ENCODE measurements around the gene TIGD3.
A peak's percentile ranks its signal among the peaks of the same experiment; 100 is the strongest.

TIGD3 gene

DNA sequence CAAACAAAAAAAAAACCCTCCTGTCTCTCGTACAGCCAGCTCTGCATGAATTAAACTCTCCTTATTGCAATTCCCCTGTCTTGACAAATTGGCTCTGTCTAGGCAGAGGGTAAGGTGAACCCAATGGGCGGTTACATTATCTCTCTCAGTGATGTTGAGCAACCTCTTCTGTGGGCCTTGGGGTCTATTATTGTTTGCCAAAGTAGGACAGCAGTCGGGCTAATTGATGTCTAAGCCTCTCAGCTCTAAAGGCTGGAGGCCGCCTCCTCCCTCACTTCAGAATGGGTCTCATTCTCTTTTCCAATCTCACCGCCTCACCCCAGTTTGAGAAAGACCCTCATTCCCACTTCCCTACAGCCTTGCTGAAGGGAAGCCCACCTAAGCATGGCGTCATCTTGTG lies 29.2 kb downstream of the TIGD3 start:
- ChIA-PET CTCF (interaction anchor here (2.4 kb wide), 1 partner anchor 33 kb away, joined by 9 read pairs; no protein-coding TSS in a partner anchor), POLR2A (ENCODE audit: low non-redundant PET) (no interaction called here)
- DNase-seq (ENCODE audit: low spot score): no peak
- TF ChIP-seq, protein P1, sequence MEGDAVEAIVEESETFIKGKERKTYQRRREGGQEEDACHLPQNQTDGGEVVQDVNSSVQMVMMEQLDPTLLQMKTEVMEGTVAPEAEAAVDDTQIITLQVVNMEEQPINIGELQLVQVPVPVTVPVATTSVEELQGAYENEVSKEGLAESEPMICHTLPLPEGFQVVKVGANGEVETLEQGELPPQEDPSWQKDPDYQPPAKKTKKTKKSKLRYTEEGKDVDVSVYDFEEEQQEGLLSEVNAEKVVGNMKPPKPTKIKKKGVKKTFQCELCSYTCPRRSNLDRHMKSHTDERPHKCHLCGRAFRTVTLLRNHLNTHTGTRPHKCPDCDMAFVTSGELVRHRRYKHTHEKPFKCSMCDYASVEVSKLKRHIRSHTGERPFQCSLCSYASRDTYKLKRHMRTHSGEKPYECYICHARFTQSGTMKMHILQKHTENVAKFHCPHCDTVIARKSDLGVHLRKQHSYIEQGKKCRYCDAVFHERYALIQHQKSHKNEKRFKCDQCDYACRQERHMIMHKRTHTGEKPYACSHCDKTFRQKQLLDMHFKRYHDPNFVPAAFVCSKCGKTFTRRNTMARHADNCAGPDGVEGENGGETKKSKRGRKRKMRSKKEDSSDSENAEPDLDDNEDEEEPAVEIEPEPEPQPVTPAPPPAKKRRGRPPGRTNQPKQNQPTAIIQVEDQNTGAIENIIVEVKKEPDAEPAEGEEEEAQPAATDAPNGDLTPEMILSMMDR (conservative IDR thresholded peaks at IDR 0.05; ENCODE audit: low read depth): no peak
- H3K27ac ChIP-seq: peak overlapping the region; percentile 100

DNA sequence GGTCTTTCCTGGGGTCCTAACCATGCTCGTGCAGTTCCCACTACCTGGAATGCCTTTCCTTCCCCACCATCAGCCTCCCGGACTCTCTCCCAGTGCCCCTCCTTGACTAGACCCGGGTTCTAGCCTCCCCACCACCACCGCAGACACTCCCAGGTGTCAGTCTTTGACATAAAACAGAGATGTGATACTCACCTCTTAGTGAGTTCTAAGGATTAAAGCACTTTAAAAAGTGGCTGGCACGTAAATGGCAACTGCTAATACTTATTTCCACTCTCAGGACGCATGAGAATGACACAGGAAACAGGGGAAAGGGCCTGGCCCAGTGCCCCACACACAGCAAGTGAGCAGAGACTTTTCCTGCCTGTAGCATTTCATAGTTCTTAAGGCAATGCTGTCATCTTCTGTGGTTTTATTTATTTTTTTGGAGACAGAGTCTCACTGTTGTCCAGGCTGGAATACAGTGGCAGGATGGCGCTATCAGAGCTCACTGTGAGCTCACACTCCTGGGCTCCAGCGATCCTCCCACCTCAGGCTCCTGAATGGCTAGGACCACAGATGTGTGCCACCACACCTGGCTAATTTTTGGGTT lies 29.8 kb downstream of the TIGD3 start:
- no peak for DNase-seq (ENCODE audit: low spot score)
- POLR2A ChIA-PET (ENCODE audit: low non-redundant PET): no interaction called here
- TF ChIP-seq, protein P1 (conservative IDR thresholded peaks at IDR 0.05; ENCODE audit: low read depth): no peak
- peak overlapping the region; percentile 100 for H3K27ac ChIP-seq
- CTCF ChIA-PET: no interaction called here

DNA sequence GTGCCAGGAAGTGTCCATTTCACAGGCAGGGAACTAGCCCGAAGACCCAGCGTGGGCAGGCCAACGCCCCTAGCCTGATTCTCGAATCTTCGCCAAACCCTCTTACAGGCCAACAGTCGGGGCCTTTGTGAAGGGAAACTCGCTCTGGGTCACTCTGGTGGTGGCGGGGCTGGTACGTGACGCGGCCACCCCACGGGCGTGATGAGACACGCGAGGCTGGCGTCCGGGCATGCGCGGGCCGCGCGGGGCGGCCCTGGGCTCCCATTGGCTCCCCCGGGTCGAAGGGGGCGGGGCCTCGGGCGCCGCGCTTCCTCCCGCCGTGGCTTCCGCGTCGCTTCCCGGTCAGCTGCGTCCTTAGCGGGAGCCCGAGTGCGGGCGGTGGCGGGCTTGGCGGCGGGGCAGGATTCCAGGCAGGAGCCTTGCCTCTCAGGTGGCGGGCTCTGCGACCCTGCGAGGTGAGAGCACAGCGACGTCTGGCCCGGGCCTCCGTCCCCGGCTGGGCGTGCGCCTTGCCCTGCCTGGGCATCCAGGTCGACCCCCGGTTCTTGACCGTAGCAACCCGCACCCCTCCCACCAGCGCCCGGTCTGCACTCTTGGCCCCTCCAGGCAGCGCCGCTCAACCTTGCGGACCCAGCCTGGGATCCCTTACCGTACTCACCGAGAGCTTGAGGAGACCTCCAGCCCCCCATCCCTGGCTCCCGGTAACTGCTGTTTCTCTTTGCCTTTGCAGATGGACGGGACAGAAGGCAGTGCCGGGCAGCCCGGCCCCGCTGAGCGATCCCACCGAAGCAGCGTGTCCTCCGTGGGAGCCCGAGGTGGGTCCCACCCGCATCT lies 32.0 kb downstream of the TIGD3 start, which contains the start of gene FRMD8:
Gene FRMD8, plus strand, starts transcription at position 331 of the 834 bp plus-strand sequence. Its CDS starts 400 bp downstream, at position 731.
- TF ChIP-seq, protein P1 (conservative IDR thresholded peaks at IDR 0.05; ENCODE audit: low read depth): no peak
- DNase-seq (ENCODE audit: low spot score): peak; percentile 88
- ChIA-PET POLR2A (ENCODE audit: low non-redundant PET) (no interaction called here), CTCF (interaction anchor here (0.6 to 1.0 kb wide), 3 partner anchors 8 to 82 kb away, joined by 3 to 5 read pairs (median 4); no protein-coding TSS in a partner anchor)
- H3K27ac ChIP-seq: peak within 1 kb of the TSS; percentile 100

DNA sequence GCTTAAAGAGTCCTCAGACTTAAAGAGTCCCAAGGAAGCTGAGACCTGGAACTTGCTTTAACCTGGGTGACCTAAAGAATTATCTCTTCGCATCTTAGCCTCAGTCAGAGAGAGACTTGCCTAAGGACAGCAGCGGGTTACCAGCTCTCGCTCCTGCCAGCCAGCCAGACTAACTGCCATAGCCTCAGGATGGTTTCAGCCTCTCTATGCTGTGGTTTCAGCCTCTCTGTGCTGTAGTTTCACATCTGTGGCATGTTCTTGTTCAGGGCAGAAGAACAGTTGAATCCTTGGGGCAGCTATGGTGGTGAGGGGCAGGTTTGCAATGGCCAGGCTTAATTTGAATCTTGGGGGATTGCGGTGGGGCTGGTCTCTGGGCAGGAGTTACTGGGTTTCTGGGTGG lies 34.2 kb downstream of the TIGD3 start:
- DNase-seq (ENCODE audit: low spot score): no peak
- CTCF ChIA-PET: interaction anchor here (0.6 to 0.9 kb wide), 3 partner anchors 27 to 31 kb away, joined by 3 to 5 read pairs (median 3); no protein-coding TSS in a partner anchor
- POLR2A ChIA-PET (ENCODE audit: low non-redundant PET): no interaction called here
- TF ChIP-seq, protein P1 (conservative IDR thresholded peaks at IDR 0.05; ENCODE audit: low read depth): no peak
- H3K27ac ChIP-seq: peak overlapping the region; percentile 100

DNA sequence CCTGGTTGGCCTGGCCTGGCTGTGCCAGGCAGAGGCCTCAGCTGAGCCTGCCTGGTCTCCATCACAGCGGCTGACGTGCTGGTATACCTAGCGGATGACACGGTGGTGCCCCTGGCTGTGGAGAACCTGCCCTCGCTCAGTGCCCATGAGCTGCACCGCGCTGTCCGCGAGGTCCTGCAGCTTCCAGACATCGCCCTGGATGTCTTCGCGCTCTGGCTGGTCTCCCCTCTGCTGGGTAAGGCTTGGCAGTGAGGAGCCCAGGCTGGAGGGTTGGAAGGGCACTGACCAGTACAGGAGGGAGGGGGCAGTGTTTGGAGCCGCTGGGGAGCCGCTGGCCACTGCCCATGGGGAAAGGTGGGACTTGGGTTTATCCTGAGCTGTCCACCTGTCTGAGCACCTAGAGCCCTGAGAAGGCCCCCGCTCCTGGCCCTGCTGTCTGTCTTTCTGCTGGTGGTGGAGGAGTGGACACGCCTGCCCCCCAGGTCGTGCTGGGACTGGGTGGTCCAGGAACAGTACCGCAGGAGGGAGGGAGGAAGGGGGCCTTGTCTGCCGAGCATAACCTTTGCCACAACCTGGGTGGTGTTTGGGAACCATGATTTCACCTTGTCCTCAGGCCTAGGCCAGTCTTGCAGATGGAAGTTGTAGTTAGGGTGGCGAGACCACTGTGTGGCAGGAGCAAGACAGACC lies 34.9 kb downstream of the TIGD3 start:
- ChIA-PET POLR2A (ENCODE audit: low non-redundant PET) (no interaction called here), CTCF (interaction anchor here (0.6 to 2.8 kb wide), 2 partner anchors 27 to 28 kb away, joined by 3 to 13 read pairs; no protein-coding TSS in a partner anchor)
- no peak for DNase-seq (ENCODE audit: low spot score)
- TF ChIP-seq, protein P1 (conservative IDR thresholded peaks at IDR 0.05; ENCODE audit: low read depth): no peak
- peak overlapping the region; percentile 100 for H3K27ac ChIP-seq

All from RWPE1 (cell line).